Liver (tissue), 3 donors: ENCODE measurements around the gene CABCOCO1.

ENCODE experiments used
- GABPA ChIP-seq, 2 donors: IDR thresholded peaks in 1 of 2; conservative IDR thresholded peaks in 1 of 2; 2 replicates each; pipeline ENCODE4 v1.6.1; 2016; ENCODE audit warnings: antibody characterized with exemption in 2 of 2, mild to moderate bottlenecking in 1 of 2, moderate library complexity in 1 of 2
- REST ChIP-seq: IDR thresholded peaks from 2 replicates; pipeline ENCODE4 v1.6.1; 2016; ENCODE audit warnings: antibody characterized with exemption, mild to moderate bottlenecking
- SP1 ChIP-seq: IDR thresholded peaks from 2 replicates; pipeline ENCODE4 v1.6.1; 2018; ENCODE audit warnings: antibody characterized with exemption, mild to moderate bottlenecking
- YY1 ChIP-seq: IDR thresholded peaks from 2 replicates; pipeline ENCODE4 v1.6.1; 2016; ENCODE audit warnings: antibody characterized with exemption, mild to moderate bottlenecking
- ZBTB33 ChIP-seq: IDR thresholded peaks from 2 replicates; pipeline ENCODE4 v1.6.1; 2016; ENCODE audit warnings: antibody characterized with exemption
- TF ChIP-seq, protein P1 (sequence below): fragments of 150-350 bp; IDR thresholded peaks from 2 replicates; pipeline ENCODE4 v1.5.1; 2017; ENCODE audit warnings: improper control_type of control experiment, low read depth, low read length; ENCODE audit not compliant: missing input control
- TF ChIP-seq, protein P2 (sequence below): IDR thresholded peaks from 2 replicates; pipeline ENCODE4 v1.6.1; 2016; ENCODE audit warnings: antibody characterized with exemption
- donor health status: healthy.
- donor health status: healthy.

GRCh38 chr10:61721431-61721830 lies 58.7 kb downstream of the CABCOCO1 start:
- TF ChIP-seq, protein P1, sequence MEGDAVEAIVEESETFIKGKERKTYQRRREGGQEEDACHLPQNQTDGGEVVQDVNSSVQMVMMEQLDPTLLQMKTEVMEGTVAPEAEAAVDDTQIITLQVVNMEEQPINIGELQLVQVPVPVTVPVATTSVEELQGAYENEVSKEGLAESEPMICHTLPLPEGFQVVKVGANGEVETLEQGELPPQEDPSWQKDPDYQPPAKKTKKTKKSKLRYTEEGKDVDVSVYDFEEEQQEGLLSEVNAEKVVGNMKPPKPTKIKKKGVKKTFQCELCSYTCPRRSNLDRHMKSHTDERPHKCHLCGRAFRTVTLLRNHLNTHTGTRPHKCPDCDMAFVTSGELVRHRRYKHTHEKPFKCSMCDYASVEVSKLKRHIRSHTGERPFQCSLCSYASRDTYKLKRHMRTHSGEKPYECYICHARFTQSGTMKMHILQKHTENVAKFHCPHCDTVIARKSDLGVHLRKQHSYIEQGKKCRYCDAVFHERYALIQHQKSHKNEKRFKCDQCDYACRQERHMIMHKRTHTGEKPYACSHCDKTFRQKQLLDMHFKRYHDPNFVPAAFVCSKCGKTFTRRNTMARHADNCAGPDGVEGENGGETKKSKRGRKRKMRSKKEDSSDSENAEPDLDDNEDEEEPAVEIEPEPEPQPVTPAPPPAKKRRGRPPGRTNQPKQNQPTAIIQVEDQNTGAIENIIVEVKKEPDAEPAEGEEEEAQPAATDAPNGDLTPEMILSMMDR, result no peak
- no peak for TF ChIP-seq SP1
- TF ChIP-seq ZBTB33, result no peak
- TF ChIP-seq GABPA (IDR thresholded peaks at IDR 0.05 in 1 of 2, conservative IDR thresholded peaks at IDR 0.05 in 1 of 2), result no peak
- no peak for TF ChIP-seq REST
- TF ChIP-seq YY1, result no peak
- TF ChIP-seq, protein P2, sequence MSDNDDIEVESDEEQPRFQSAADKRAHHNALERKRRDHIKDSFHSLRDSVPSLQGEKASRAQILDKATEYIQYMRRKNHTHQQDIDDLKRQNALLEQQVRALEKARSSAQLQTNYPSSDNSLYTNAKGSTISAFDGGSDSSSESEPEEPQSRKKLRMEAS, result no peak
